CD14-positive monocyte (primary cell): ENCODE results near the gene ZFX. TPM values are rescaled to one million over a fixed set of nuclear protein-coding genes. Genes with fewer than 3 reads are reported as not detected.

Experiments used
- DNase-seq, 3 donors: peaks; one replicate each; pipeline ENCODE4 v3.0.0-alpha.2; 2011 to 2022
- H2AFZ ChIP-seq: 2 replicates; pipeline ENCODE4 v1.6.0; 2012; ENCODE audit warnings: mild to moderate bottlenecking, low read depth, low read length, inconsistent platforms; ENCODE audit not compliant: insufficient read depth, poor library complexity, severe bottlenecking
- H3K27ac ChIP-seq, 2 donors: 1 replicate in 1 of 2; 2 replicates in 1 of 2; pipeline ENCODE4 v1.5.1; 2012 to 2013; ENCODE audit warnings: low read length in 2 of 2, control low read depth in 1 of 2, inconsistent platforms in 1 of 2, low read depth in 1 of 2, mild to moderate bottlenecking in 1 of 2
- H3K27me3 ChIP-seq, 2 donors: one replicate each; pipeline versions ENCODE4 v1.6.0 to v1.6.1; 2011 to 2013; ENCODE audit warnings: low read length in 2 of 2; ENCODE audit not compliant: control insufficient read depth in 2 of 2, insufficient read depth in 2 of 2
- H3K36me3 ChIP-seq, 2 donors: replicated peaks in 1 of 2; 1 replicate in 1 of 2; 2 replicates in 1 of 2; pipeline versions ENCODE4 v1.5.1 to v1.6.1; 2012 to 2013; ENCODE audit warnings: low read length in 2 of 2, control low read depth in 1 of 2, inconsistent platforms in 1 of 2, mild to moderate bottlenecking in 1 of 2; ENCODE audit not compliant: insufficient read depth in 2 of 2, control insufficient read depth in 1 of 2
- H3K4me1 ChIP-seq, 2 donors: 1 replicate in 1 of 2; 2 replicates in 1 of 2; pipeline versions ENCODE4 v1.5.1 to v1.6.1; 2012 to 2013; ENCODE audit warnings: low read length in 2 of 2, control low read depth in 1 of 2, inconsistent platforms in 1 of 2, mild to moderate bottlenecking in 1 of 2, moderate library complexity in 1 of 2; ENCODE audit not compliant: insufficient read depth in 2 of 2, control insufficient read depth in 1 of 2
- H3K4me2 ChIP-seq: replicated peaks from 2 replicates; pipeline ENCODE3; 2012; ENCODE audit warnings: low read length, moderate library complexity, mild to moderate bottlenecking; ENCODE audit not compliant: poor library complexity, severe bottlenecking; ENCODE audit errors: extremely low read depth
- H3K4me3 ChIP-seq, 3 experiments: fragments of 200-600 bp in 1 of 3; sonication (generic) in 1 of 3; replicated peaks in 1 of 3; 1 replicate in 2 of 3; 2 replicates in 1 of 3; pipeline ENCODE4 v1.5.1; 2011 to 2013; ENCODE audit warnings: low read length in 3 of 3, mild to moderate bottlenecking in 3 of 3, control low read depth in 2 of 3, low read depth in 2 of 3, inconsistent platforms in 1 of 3, moderate library complexity in 1 of 3
- H3K79me2 ChIP-seq: 2 replicates; pipeline ENCODE4 v1.6.0; 2012; ENCODE audit warnings: mild to moderate bottlenecking, control low read depth, inconsistent platforms, low read length, moderate library complexity; ENCODE audit not compliant: insufficient read depth
- H3K9ac ChIP-seq: 2 replicates; pipeline ENCODE4 v1.6.0; 2017; ENCODE audit warnings: low read length, mild to moderate bottlenecking; ENCODE audit not compliant: insufficient read depth, poor library complexity, severe bottlenecking
- H3K9me3 ChIP-seq, 2 donors: replicated peaks in 1 of 2; 1 replicate in 1 of 2; 2 replicates in 1 of 2; pipeline versions ENCODE4 v1.5.1 to v1.6.1; 2012 to 2013; ENCODE audit warnings: low read length in 2 of 2, control low read depth in 1 of 2; ENCODE audit not compliant: control insufficient read depth in 1 of 2, insufficient read depth in 1 of 2
- H4K20me1 ChIP-seq: 2 replicates; pipeline ENCODE4 v1.6.0; 2012; ENCODE audit warnings: mild to moderate bottlenecking, low read length, control low read depth, moderate library complexity; ENCODE audit not compliant: insufficient read depth
- H3K27ac Mint-ChIP-seq, 7 donors: one replicate each; pipeline ENCODE4 v1.8.0; 2020; ENCODE audit warnings: mild to moderate bottlenecking in 7 of 7, mixed read lengths in 7 of 7, moderate library complexity in 6 of 7, inconsistent platforms in 2 of 7
- H3K27me3 Mint-ChIP-seq, 3 donors: one replicate each; pipeline ENCODE4 v1.8.0; 2021 to 2022; ENCODE audit warnings: low read depth in 3 of 3, mild to moderate bottlenecking in 3 of 3, mixed read lengths in 3 of 3, moderate library complexity in 3 of 3, inconsistent platforms in 1 of 3
- H3K36me3 Mint-ChIP-seq, 2 donors: one replicate each; pipeline ENCODE4 v1.8.0; 2020; ENCODE audit warnings: mixed read lengths in 2 of 2, inconsistent platforms in 1 of 2, mild to moderate bottlenecking in 1 of 2
- H3K4me1 Mint-ChIP-seq: one replicate; pipeline ENCODE4 v1.8.0; 2020; ENCODE audit warnings: mild to moderate bottlenecking, mixed read lengths
- H3K4me3 Mint-ChIP-seq, 2 donors: one replicate each; pipeline ENCODE4 v1.8.0; 2020; ENCODE audit warnings: mild to moderate bottlenecking in 2 of 2, mixed read lengths in 2 of 2, moderate library complexity in 1 of 2
- H3K9me3 Mint-ChIP-seq, 7 donors: one replicate each; pipeline ENCODE4 v1.8.0; 2020 to 2022; ENCODE audit warnings: mixed read lengths in 7 of 7, mild to moderate bottlenecking in 6 of 7, moderate library complexity in 6 of 7, inconsistent platforms in 2 of 7
- WGBS: methylation state at CpG from one replicate; pipeline ENCODE4 v1.1.5; 2013; ENCODE audit warnings: missing lambda C conversion rate; ENCODE audit not compliant: insufficient coverage; 5-methylcytosine and 5-hydroxymethylcytosine counted together
- intact Hi-C, 2 donors: fragments of 100-400 bp; cut with micrococcal nuclease; formaldehyde crosslinking; loops; one replicate each; pipeline versions ENCODE4 v1.15.0 to v1.15.1; 2023
- polyA plus RNA-seq, 3 donors: library from polyadenylated mRNA; depleted of rRNA in 1 of 3; unstranded in 2 of 3; stranded (reverse) in 1 of 3; fragments of 300-500 nt in 2 of 3; fragments of >200 nt in 1 of 3; fragmentation: Illumina TruSeq in 2 of 3; gene quantifications; 1 replicate in 2 of 3; 2 replicates in 1 of 3; pipeline ENCODE4 v1.2.3, GENCODE V29; 2012 to 2021
- TF ChIP-seq, protein P1 (sequence below): fragments of 200-600 bp; IDR thresholded peaks from one replicate; pipeline ENCODE4 v1.8.0; 2022; ENCODE audit warnings: antibody characterized with exemption, mild to moderate bottlenecking

Gene ZFX
- polyA plus RNA-seq, 3 donors, result 22.3 to 31.1 (median 30.2) TPM

DNA sequence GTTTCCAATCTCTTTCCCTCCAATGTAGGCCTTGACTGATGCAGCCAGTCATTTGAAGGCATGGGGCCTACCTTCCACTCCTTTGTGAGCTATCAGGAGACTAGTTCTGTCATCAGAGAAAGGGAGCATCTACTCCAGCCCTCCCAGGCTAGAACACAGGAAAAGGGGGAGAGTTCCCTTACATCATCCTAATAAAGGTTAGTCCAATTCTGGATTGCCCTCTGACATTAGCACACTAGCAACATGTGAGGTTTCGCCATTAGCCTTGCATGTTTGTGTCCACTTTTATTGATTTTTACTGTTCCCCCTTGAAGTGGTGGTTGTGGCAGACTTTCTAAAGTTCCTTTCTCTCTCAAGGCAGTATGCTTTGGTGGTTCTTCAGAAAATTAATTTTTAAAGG, 67.3 kb downstream of the ZFX start:
- H3K36me3 ChIP-seq, result peaks cover 6 to 25% of the 10 kb centered on the region in 2 donors
- H3K27ac Mint-ChIP-seq, result peak overlapping the region in 2 of 7 donors; percentile 21 to 90
- H3K4me3 ChIP-seq, result no peak overlapping the region
- no CpG with 5 or more reads among the region's 1 CpG for WGBS
- no peak overlapping the region for H3K4me3 Mint-ChIP-seq
- no peaks in the 10 kb centered on the region for H3K4me1 ChIP-seq
- no peaks in the 10 kb centered on the region for H3K9me3 ChIP-seq
- H2AFZ ChIP-seq, result no peak overlapping the region
- H3K4me2 ChIP-seq, result no peak overlapping the region
- peaks cover 6 to 34% of the 10 kb centered on the region in 2 donors for H3K36me3 Mint-ChIP-seq
- H3K27ac ChIP-seq, result peak overlapping the region in 1 of 2 donors; percentile 9
- peaks cover 0 to 7% (median 0%) of the 10 kb centered on the region in 3 donors for H3K27me3 Mint-ChIP-seq
- no peak overlapping the region for H3K9ac ChIP-seq
- H4K20me1 ChIP-seq, result peaks cover 25% of the 10 kb centered on the region
- intact Hi-C loops, result no loop called here
- H3K27me3 ChIP-seq, result no peaks in the 10 kb centered on the region
- no peaks in the 10 kb centered on the region for H3K4me1 Mint-ChIP-seq
- no peak for DNase-seq
- H3K9me3 Mint-ChIP-seq, result no peaks in the 10 kb centered on the region
- TF ChIP-seq, protein P1, sequence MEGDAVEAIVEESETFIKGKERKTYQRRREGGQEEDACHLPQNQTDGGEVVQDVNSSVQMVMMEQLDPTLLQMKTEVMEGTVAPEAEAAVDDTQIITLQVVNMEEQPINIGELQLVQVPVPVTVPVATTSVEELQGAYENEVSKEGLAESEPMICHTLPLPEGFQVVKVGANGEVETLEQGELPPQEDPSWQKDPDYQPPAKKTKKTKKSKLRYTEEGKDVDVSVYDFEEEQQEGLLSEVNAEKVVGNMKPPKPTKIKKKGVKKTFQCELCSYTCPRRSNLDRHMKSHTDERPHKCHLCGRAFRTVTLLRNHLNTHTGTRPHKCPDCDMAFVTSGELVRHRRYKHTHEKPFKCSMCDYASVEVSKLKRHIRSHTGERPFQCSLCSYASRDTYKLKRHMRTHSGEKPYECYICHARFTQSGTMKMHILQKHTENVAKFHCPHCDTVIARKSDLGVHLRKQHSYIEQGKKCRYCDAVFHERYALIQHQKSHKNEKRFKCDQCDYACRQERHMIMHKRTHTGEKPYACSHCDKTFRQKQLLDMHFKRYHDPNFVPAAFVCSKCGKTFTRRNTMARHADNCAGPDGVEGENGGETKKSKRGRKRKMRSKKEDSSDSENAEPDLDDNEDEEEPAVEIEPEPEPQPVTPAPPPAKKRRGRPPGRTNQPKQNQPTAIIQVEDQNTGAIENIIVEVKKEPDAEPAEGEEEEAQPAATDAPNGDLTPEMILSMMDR, result no peak
- H3K79me2 ChIP-seq, result no peaks in the 10 kb centered on the region

DNA sequence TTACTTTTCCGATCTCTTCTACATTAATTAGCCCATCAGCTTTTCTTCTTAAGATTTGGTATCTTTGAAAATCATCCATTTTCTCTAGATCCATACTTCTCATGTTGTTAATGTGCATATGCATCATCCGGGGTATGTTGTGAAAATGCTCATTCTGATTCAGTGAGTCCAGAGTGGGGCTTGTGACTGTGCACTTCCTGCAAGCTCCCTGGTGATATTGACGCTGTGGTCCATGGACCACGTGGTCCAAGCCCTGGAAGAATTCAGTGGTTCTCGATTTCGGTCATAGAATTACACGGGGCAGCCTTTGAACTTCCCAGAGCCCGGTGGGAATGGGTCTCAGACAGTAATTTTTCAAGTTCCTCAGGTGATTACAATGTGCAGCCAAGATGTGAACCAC, 69.8 kb downstream of the ZFX start:
- H3K36me3 Mint-ChIP-seq, result peaks cover 0 to 14% of the 10 kb centered on the region in 2 donors
- Histone ChIP-seq H3K9me3 (no peaks in the 10 kb centered on the region), H3K4me2 (no peak overlapping the region), H3K27ac (no peak overlapping the region), H3K4me3 (no peak overlapping the region), H3K36me3 (peaks cover 0 to 7% of the 10 kb centered on the region in 2 donors), H3K27me3 (no peaks in the 10 kb centered on the region), H3K9ac (no peak overlapping the region), H4K20me1 (peaks cover 18% of the 10 kb centered on the region), H2AFZ (no peak overlapping the region), H3K4me1 (no peaks in the 10 kb centered on the region), H3K79me2 (no peaks in the 10 kb centered on the region)
- intact Hi-C loops, result no loop called here
- no peak for DNase-seq
- TF ChIP-seq, protein P1, result no peak
- H3K4me1 Mint-ChIP-seq, result no peaks in the 10 kb centered on the region
- peaks cover 0 to 7% (median 0%) of the 10 kb centered on the region in 3 donors for H3K27me3 Mint-ChIP-seq
- no peak overlapping the region for H3K27ac Mint-ChIP-seq
- WGBS, result 53% methylated on average over 2 of the region's 8 CpGs
- H3K4me3 Mint-ChIP-seq, result no peak overlapping the region
- H3K9me3 Mint-ChIP-seq, result no peaks in the 10 kb centered on the region
